Mammary epithelial cell (primary cell): ENCODE measurements around the gene NOL3.

Experiments used
- EZH2 ChIP-seq: IDR thresholded peaks from 2 replicates; pipeline ENCODE4 v1.6.1; 2012; ENCODE audit warnings: low read length, inconsistent platforms, borderline replicate concordance
- TF ChIP-seq, protein P1 (sequence below), 2 donors: IDR thresholded peaks in 1 of 2; conservative IDR thresholded peaks in 1 of 2; 2 replicates each; pipeline ENCODE4 v1.5.1; 2011 to 2012; ENCODE audit warnings: inconsistent platforms in 2 of 2, low read length in 2 of 2, mild to moderate bottlenecking in 2 of 2, control low read depth in 1 of 2, low read depth in 1 of 2; ENCODE audit not compliant: insufficient read depth in 1 of 2; ENCODE audit errors: extremely low read depth in 1 of 2

DNA sequence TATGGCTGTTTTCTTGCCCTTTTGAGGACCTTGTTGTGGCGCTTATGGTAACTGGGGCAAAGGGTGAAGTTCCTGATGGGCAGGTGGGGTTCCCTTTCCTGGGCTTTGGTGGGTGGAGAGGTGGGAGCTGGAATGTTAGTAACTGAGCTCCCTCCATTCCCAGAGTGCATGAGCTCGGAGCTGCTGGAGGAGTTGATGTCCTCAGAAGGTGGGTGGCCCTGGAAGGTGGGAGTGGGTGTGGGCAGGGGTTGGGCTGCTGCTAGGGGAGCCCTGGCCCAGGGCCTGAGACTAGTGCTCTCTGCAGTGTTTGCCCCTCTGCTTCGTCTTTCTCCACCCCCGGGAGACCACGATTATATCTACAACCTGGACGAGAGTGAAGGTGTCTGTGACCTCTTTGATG lies 27.4 kb downstream of the NOL3 start:
- no peak for TF ChIP-seq EZH2
- TF ChIP-seq, protein P1, sequence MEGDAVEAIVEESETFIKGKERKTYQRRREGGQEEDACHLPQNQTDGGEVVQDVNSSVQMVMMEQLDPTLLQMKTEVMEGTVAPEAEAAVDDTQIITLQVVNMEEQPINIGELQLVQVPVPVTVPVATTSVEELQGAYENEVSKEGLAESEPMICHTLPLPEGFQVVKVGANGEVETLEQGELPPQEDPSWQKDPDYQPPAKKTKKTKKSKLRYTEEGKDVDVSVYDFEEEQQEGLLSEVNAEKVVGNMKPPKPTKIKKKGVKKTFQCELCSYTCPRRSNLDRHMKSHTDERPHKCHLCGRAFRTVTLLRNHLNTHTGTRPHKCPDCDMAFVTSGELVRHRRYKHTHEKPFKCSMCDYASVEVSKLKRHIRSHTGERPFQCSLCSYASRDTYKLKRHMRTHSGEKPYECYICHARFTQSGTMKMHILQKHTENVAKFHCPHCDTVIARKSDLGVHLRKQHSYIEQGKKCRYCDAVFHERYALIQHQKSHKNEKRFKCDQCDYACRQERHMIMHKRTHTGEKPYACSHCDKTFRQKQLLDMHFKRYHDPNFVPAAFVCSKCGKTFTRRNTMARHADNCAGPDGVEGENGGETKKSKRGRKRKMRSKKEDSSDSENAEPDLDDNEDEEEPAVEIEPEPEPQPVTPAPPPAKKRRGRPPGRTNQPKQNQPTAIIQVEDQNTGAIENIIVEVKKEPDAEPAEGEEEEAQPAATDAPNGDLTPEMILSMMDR (conservative IDR thresholded peaks at IDR 0.05 in 1 of 2, IDR thresholded peaks at IDR 0.05 in 1 of 2; ENCODE audit: extremely low read depth in 1 of 2, insufficient read depth in 1 of 2, low read depth in 1 of 2, low read length in 2 of 2) = no peak
